ENCODE measurements around the gene PLCH1. TPM values are rescaled to one million over a fixed set of nuclear protein-coding genes. Genes with fewer than 3 reads are reported as not detected.

PLCH1 gene
- total RNA-seq, 1 donor from 2014 or later = 1.1 TPM

DNA sequence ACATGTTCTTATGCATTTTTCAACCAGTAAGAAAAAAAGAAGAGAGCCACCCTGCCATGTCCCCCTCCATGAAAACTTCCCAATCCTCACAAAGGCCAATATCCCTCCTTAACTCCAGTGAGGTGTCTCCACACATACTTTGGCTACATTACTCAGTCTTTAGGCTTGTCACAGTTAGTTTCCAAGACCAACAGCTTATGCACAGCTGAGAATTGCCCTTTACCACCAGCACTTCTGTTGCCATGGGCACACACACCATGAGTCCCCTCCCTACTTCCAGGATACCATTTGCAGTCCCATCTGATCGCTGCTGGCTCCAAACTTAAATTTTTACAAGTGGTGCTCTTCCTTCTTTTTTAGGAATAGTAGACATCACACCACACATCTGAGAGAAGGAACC is 301.1 kb downstream of the PLCH1 start:
- H3K27me3 Mint-ChIP-seq (ENCODE audit: unreplicated experiment) = no peaks in the 10 kb centered on the region
- H3K9me3 Mint-ChIP-seq (ENCODE audit: unreplicated experiment) = no peaks in the 10 kb centered on the region
- H3K4me1 Mint-ChIP-seq (ENCODE audit: low read depth, unreplicated experiment) = no peaks in the 10 kb centered on the region
- no peak overlapping the region for H3K4me3 Mint-ChIP-seq (ENCODE audit: unreplicated experiment)
- no peaks in the 10 kb centered on the region for H3K36me3 Mint-ChIP-seq (ENCODE audit: unreplicated experiment)
- TF ChIP-seq, protein P1, sequence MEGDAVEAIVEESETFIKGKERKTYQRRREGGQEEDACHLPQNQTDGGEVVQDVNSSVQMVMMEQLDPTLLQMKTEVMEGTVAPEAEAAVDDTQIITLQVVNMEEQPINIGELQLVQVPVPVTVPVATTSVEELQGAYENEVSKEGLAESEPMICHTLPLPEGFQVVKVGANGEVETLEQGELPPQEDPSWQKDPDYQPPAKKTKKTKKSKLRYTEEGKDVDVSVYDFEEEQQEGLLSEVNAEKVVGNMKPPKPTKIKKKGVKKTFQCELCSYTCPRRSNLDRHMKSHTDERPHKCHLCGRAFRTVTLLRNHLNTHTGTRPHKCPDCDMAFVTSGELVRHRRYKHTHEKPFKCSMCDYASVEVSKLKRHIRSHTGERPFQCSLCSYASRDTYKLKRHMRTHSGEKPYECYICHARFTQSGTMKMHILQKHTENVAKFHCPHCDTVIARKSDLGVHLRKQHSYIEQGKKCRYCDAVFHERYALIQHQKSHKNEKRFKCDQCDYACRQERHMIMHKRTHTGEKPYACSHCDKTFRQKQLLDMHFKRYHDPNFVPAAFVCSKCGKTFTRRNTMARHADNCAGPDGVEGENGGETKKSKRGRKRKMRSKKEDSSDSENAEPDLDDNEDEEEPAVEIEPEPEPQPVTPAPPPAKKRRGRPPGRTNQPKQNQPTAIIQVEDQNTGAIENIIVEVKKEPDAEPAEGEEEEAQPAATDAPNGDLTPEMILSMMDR (IDR thresholded peaks at IDR 0.05; ENCODE audit: partially characterized antibody, unreplicated experiment) = no peak
- no peak for DNase-seq
- no peak overlapping the region for H3K27ac Mint-ChIP-seq (ENCODE audit: unreplicated experiment)

DNA sequence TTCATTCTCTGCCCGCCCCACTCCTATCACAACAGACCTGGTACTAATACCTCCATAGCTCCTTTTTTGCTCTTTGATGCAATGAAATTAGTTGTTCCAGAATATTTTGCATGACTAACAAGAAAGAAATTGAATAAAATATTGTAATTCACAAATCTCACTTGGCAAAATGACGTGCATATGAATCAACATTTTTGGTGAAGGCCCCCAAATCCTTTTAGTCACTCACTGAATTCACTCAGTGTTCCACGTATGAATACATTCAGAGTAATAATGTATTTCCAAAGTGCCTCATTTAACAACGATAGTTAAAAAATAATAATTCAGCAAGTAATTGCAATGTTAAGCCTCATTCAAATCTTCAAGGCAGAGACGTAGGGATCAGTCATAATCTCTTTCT is 302.8 kb downstream of the PLCH1 start:
- Mint-ChIP-seq H3K9me3 (ENCODE audit: unreplicated experiment) (no peaks in the 10 kb centered on the region), H3K27ac (ENCODE audit: unreplicated experiment) (no peak overlapping the region), H3K36me3 (ENCODE audit: unreplicated experiment) (no peaks in the 10 kb centered on the region), H3K4me3 (ENCODE audit: unreplicated experiment) (no peak overlapping the region), H3K27me3 (ENCODE audit: unreplicated experiment) (no peaks in the 10 kb centered on the region), H3K4me1 (ENCODE audit: low read depth, unreplicated experiment) (no peaks in the 10 kb centered on the region)
- TF ChIP-seq, protein P1 (IDR thresholded peaks at IDR 0.05; ENCODE audit: partially characterized antibody, unreplicated experiment) = no peak
- DNase-seq = no peak

DNA sequence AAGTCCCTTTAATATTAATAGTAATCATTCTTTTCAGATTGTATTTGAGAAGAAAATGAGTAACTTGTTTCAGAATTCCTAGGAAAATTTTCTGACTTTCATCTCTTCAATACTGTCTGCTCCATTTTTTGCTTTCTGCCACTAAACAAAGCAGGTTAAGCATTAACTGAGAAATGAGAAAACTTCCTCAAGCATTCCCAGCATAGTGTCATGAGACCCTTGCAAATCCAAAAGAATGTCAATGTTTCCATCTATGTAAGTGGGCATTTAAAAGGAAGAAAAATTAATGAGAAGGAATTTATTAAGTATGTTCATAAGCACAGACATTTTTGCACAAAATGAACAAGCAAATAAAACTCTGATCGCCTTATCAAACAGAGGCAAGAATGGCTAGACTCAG is 303.4 kb downstream of the PLCH1 start:
- H3K9me3 Mint-ChIP-seq (ENCODE audit: unreplicated experiment) = no peaks in the 10 kb centered on the region
- H3K27me3 Mint-ChIP-seq (ENCODE audit: unreplicated experiment) = no peaks in the 10 kb centered on the region
- no peak overlapping the region for H3K4me3 Mint-ChIP-seq (ENCODE audit: unreplicated experiment)
- no peaks in the 10 kb centered on the region for H3K36me3 Mint-ChIP-seq (ENCODE audit: unreplicated experiment)
- TF ChIP-seq, protein P1 (IDR thresholded peaks at IDR 0.05; ENCODE audit: partially characterized antibody, unreplicated experiment) = no peak
- DNase-seq = no peak
- no peak overlapping the region for H3K27ac Mint-ChIP-seq (ENCODE audit: unreplicated experiment)
- no peaks in the 10 kb centered on the region for H3K4me1 Mint-ChIP-seq (ENCODE audit: low read depth, unreplicated experiment)

DNA sequence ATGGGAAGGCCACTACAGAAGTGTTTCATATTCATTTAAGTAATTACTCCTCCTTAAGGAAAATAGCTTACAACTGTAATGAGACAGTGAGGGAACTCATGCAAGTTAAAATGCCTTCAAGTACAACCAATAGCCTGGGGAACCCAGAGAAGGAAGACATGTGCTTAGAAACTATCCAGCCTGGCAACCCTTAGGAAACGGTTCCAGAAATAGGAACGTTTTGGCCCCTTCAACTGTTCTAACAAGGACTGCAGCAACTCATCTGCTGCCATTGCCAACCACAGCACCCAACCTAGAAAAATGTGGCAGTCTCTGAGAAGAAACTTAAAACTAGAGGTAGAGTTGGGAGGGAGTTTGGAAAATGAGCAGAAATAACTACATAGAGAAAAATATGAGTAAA is 303.8 kb downstream of the PLCH1 start:
- H3K4me3 Mint-ChIP-seq (ENCODE audit: unreplicated experiment) = no peak overlapping the region
- H3K4me1 Mint-ChIP-seq (ENCODE audit: low read depth, unreplicated experiment) = no peaks in the 10 kb centered on the region
- TF ChIP-seq, protein P1 (IDR thresholded peaks at IDR 0.05; ENCODE audit: partially characterized antibody, unreplicated experiment) = no peak
- no peaks in the 10 kb centered on the region for H3K9me3 Mint-ChIP-seq (ENCODE audit: unreplicated experiment)
- no peaks in the 10 kb centered on the region for H3K36me3 Mint-ChIP-seq (ENCODE audit: unreplicated experiment)
- H3K27me3 Mint-ChIP-seq (ENCODE audit: unreplicated experiment) = no peaks in the 10 kb centered on the region
- DNase-seq = no peak
- no peak overlapping the region for H3K27ac Mint-ChIP-seq (ENCODE audit: unreplicated experiment)

DNA sequence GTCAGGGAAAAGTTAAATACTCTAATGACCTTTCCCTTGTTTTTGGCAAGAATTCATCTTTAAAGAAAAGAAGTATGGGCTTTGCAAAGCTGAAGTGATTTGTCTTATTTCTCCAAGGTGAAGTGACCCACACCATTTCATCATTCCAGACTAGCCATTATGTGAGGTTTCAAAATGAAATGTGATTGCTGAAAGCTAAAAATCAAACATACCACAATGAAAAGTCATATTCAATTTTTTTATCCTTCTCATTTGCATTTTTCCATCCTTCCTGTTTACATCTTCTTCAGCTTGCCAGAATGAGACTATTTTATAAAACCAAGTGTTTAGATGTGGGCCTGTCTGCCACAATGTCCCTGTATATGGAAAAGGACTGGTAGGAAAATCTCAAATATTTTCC is 309.1 kb downstream of the PLCH1 start:
- Mint-ChIP-seq H3K4me3 (ENCODE audit: unreplicated experiment) (no peak overlapping the region), H3K36me3 (ENCODE audit: unreplicated experiment) (no peaks in the 10 kb centered on the region), H3K9me3 (ENCODE audit: unreplicated experiment) (no peaks in the 10 kb centered on the region), H3K27me3 (ENCODE audit: unreplicated experiment) (no peaks in the 10 kb centered on the region), H3K4me1 (ENCODE audit: low read depth, unreplicated experiment) (no peaks in the 10 kb centered on the region), H3K27ac (ENCODE audit: unreplicated experiment) (no peak overlapping the region)
- no peak for DNase-seq
- TF ChIP-seq, protein P1 (IDR thresholded peaks at IDR 0.05; ENCODE audit: partially characterized antibody, unreplicated experiment) = no peak
